ENCODE results near the gene ANKRD22. TPM values are rescaled to one million over a fixed set of nuclear protein-coding genes. Genes with fewer than 3 reads are reported as not detected.
"Not testable (repeated sequence)": the region's sequence is repeated elsewhere in the genome, so short reads cannot be mapped to it uniquely, and the experiment has no call there.

Gene ANKRD22
- total RNA-seq, 1 experiment from 2014 or later = 4.9 TPM

DNA sequence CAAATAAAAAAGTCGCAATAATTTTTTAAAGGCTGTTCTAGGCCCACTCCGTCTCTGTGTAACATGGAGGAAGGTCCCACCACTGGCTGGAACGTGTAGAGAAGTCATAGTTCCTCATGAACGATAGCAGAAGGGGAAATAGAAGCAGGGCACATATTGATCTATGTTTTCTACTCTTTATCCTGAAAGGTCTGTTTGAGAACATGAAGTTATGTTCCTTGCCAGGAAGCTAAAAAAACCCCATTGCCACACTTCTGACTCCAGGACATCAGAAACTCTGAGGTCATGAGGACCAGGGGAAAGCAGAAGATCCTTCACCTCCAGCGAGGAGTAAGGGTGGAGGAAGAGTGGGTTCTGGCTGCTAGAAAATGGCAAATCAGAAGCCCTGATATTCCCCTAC lies 10.8 kb downstream of the ANKRD22 start:
- H3F3A ChIP-seq (ENCODE audit: insufficient read depth, low read depth) = no peaks in the 10 kb centered on the region
- 0 out of 2 replicates have a peak, but pooled peaks cover 1% of the 10 kb centered on the region for H3K79me2 ChIP-seq (ENCODE audit: low read depth)
- no peak overlapping the region for H2AFZ ChIP-seq
- ChIA-PET POLR2A (ENCODE audit: unreplicated experiment) (no interaction called here), CTCF (interaction anchor here (0.6 kb wide), 1 partner anchor 15 kb away, joined by 4 read pairs; no protein-coding TSS in a partner anchor)
- H3K4me1 ChIP-seq (replicated peaks; ENCODE audit: insufficient read depth) = no peaks in the 10 kb centered on the region
- intact Hi-C loops (cut with micrococcal nuclease; ENCODE audit: unreplicated experiment) = no loop called here
- no peaks in the 10 kb centered on the region for H3K9me3 ChIP-seq (ENCODE audit: insufficient read depth, low read depth)
- DNase-seq = no peak
- H3K36me3 ChIP-seq (ENCODE audit: low read depth) = no peaks in the 10 kb centered on the region
- no peak overlapping the region for H3K27ac ChIP-seq
- no peaks in the 10 kb centered on the region for H4K20me1 ChIP-seq (ENCODE audit: insufficient read depth)
- no peak overlapping the region for H3K4me2 ChIP-seq
- no TSS peak for BruUV-seq (replicated peaks)
- no peak for TF ChIP-seq EZH2 (IDR thresholded peaks at IDR 0.05; ENCODE audit: low read depth)
- TF ChIP-seq, protein P1, sequence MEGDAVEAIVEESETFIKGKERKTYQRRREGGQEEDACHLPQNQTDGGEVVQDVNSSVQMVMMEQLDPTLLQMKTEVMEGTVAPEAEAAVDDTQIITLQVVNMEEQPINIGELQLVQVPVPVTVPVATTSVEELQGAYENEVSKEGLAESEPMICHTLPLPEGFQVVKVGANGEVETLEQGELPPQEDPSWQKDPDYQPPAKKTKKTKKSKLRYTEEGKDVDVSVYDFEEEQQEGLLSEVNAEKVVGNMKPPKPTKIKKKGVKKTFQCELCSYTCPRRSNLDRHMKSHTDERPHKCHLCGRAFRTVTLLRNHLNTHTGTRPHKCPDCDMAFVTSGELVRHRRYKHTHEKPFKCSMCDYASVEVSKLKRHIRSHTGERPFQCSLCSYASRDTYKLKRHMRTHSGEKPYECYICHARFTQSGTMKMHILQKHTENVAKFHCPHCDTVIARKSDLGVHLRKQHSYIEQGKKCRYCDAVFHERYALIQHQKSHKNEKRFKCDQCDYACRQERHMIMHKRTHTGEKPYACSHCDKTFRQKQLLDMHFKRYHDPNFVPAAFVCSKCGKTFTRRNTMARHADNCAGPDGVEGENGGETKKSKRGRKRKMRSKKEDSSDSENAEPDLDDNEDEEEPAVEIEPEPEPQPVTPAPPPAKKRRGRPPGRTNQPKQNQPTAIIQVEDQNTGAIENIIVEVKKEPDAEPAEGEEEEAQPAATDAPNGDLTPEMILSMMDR (conservative IDR thresholded peaks at IDR 0.05) = no peak
- no peak overlapping the region for H3K4me3 ChIP-seq
- no peaks in the 10 kb centered on the region for H3K9me2 ChIP-seq (ENCODE audit: insufficient read depth)
- no peaks in the 10 kb centered on the region for H3K27me3 ChIP-seq (ENCODE audit: insufficient read depth, low read depth)

DNA sequence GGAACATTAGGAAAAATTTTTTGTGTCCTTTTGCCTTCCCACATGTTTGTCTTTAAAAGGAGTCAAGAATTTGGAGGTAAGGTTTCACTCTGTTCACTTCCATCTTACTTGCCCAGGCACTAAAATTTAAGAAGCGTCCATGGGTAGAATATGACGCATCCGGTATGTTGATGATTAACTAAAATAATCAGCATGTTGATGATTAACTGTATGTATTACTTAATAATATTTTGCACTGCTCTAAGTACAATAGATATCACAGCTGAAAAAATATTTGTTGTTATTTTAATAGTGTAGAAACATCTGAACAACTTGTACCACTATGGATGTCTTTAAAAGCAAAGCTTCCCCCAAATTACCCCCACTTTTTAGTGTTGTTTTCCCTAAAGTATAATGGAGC lies 11.5 kb downstream of the ANKRD22 start:
- intact Hi-C loops (cut with micrococcal nuclease; ENCODE audit: unreplicated experiment) = no loop called here
- Histone ChIP-seq H3K27ac (no peak overlapping the region), H3K36me3 (ENCODE audit: low read depth) (no peaks in the 10 kb centered on the region), H3K9me3 (ENCODE audit: insufficient read depth, low read depth) (no peaks in the 10 kb centered on the region), H3K4me1 (replicated peaks; ENCODE audit: insufficient read depth) (no peaks in the 10 kb centered on the region), H2AFZ (no peak overlapping the region), H3K4me2 (no peak overlapping the region), H3F3A (ENCODE audit: insufficient read depth, low read depth) (no peaks in the 10 kb centered on the region), H3K27me3 (ENCODE audit: insufficient read depth, low read depth) (no peaks in the 10 kb centered on the region), H3K4me3 (no peak overlapping the region), H3K79me2 (ENCODE audit: low read depth) (no peaks in the 10 kb centered on the region), H3K9me2 (ENCODE audit: insufficient read depth) (no peaks in the 10 kb centered on the region), H4K20me1 (ENCODE audit: insufficient read depth) (no peaks in the 10 kb centered on the region)
- no TSS peak for BruUV-seq (replicated peaks)
- POLR2A ChIA-PET (ENCODE audit: unreplicated experiment) = no interaction called here
- no peak for DNase-seq
- TF ChIP-seq, protein P1 (conservative IDR thresholded peaks at IDR 0.05) = no peak
- no peak for TF ChIP-seq EZH2 (IDR thresholded peaks at IDR 0.05; ENCODE audit: low read depth)
- CTCF ChIA-PET = no interaction called here

DNA sequence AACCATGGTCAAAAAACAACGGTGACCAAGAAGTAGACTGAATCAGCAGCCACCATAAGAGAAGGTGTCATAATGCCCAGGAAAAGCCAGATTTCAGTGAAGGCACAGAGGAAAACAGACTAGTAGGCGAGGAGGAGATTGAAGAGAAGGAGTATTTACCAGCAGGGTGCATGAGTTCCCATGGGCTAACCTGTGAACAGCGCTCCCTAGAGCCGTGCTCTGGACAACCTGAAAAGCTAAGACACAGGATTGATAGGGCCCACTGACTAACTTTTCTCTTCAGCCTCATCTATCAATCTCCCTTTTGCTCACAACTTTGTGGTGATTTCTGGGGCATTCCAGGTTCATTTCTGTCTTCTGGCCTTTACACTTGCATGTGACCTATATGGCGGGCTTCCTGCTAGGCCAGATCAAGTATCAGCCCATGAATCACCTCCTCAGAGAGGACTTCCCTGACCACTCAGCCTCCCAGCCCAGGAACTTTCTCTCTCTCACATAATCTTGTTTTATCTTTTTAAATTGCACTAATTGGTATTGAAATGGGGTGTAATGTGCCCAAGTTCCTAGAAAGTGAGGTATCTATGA lies 12.8 kb downstream of the ANKRD22 start:
- H3F3A ChIP-seq (ENCODE audit: insufficient read depth, low read depth) = no peaks in the 10 kb centered on the region
- H3K4me3 ChIP-seq = no peak overlapping the region
- no peaks in the 10 kb centered on the region for H3K79me2 ChIP-seq (ENCODE audit: low read depth)
- no peaks in the 10 kb centered on the region for H3K9me2 ChIP-seq (ENCODE audit: insufficient read depth)
- H3K36me3 ChIP-seq (ENCODE audit: low read depth) = no peaks in the 10 kb centered on the region
- no TSS peak for BruUV-seq (replicated peaks)
- no peaks in the 10 kb centered on the region for H3K27me3 ChIP-seq (ENCODE audit: insufficient read depth, low read depth)
- DNase-seq = no peak
- H2AFZ ChIP-seq = no peak overlapping the region
- ChIA-PET CTCF (no interaction called here), POLR2A (ENCODE audit: unreplicated experiment) (no interaction called here)
- H4K20me1 ChIP-seq (ENCODE audit: insufficient read depth) = no peaks in the 10 kb centered on the region
- intact Hi-C loops (cut with micrococcal nuclease; ENCODE audit: unreplicated experiment) = loop anchor here (5.0 to 10.0 kb wide), 3 partner anchors 43 to 274 kb away; partner anchors contain the start of genes FAS and STAMBPL1
- no peaks in the 10 kb centered on the region for H3K9me3 ChIP-seq (ENCODE audit: insufficient read depth, low read depth)
- no peaks in the 10 kb centered on the region for H3K4me1 ChIP-seq (replicated peaks; ENCODE audit: insufficient read depth)
- H3K4me2 ChIP-seq = no peak overlapping the region
- H3K27ac ChIP-seq = no peak overlapping the region
- TF ChIP-seq EZH2 (IDR thresholded peaks at IDR 0.05; ENCODE audit: low read depth) = no peak
- TF ChIP-seq, protein P1 (conservative IDR thresholded peaks at IDR 0.05) = no peak

DNA sequence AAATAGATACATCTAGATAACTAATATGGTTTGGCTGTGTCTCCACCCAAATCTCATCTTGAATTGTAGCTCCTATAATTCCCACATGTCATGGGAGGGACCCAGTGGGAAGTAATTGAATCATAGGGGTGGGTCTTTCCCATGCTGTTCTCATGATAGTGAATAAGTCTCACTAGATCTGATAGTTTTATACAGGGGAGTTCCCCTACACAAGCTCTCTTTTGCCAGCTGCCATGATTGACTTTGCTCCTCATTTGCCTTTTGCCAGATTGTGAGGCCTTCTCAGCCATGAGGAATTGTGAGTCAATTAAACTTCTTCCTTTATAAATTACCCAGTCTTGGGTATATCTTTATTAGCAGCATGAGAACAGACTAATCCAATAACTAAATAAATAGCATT lies 14.0 kb downstream of the ANKRD22 start:
- H3K9me2 ChIP-seq (ENCODE audit: insufficient read depth); H3K9me3 ChIP-seq (ENCODE audit: insufficient read depth, low read depth); H3K27ac ChIP-seq; H4K20me1 ChIP-seq (ENCODE audit: insufficient read depth); H3K79me2 ChIP-seq (ENCODE audit: low read depth); H3K4me2 ChIP-seq; BruUV-seq (replicated peaks); H3F3A ChIP-seq (ENCODE audit: insufficient read depth, low read depth); H3K4me3 ChIP-seq; H2AFZ ChIP-seq; H3K27me3 ChIP-seq (ENCODE audit: insufficient read depth, low read depth); H3K4me1 ChIP-seq (replicated peaks; ENCODE audit: insufficient read depth); DNase-seq; POLR2A ChIA-PET (ENCODE audit: unreplicated experiment); H3K36me3 ChIP-seq (ENCODE audit: low read depth): not testable (repeated sequence)
- CTCF ChIA-PET = interaction anchor here (0.6 to 4.1 kb wide), 3 partner anchors 48 to 98 kb away, joined by 3 to 57 read pairs (median 3); no protein-coding TSS in a partner anchor
- intact Hi-C loops (cut with micrococcal nuclease; ENCODE audit: unreplicated experiment) = loop anchor here (5.0 to 10.0 kb wide), 3 partner anchors 45 to 273 kb away; partner anchors contain the start of genes FAS and STAMBPL1

Measured in PC-9 (cell line).